Measurements from ENCODE around the gene PTPRO.

PTPRO gene

DNA sequence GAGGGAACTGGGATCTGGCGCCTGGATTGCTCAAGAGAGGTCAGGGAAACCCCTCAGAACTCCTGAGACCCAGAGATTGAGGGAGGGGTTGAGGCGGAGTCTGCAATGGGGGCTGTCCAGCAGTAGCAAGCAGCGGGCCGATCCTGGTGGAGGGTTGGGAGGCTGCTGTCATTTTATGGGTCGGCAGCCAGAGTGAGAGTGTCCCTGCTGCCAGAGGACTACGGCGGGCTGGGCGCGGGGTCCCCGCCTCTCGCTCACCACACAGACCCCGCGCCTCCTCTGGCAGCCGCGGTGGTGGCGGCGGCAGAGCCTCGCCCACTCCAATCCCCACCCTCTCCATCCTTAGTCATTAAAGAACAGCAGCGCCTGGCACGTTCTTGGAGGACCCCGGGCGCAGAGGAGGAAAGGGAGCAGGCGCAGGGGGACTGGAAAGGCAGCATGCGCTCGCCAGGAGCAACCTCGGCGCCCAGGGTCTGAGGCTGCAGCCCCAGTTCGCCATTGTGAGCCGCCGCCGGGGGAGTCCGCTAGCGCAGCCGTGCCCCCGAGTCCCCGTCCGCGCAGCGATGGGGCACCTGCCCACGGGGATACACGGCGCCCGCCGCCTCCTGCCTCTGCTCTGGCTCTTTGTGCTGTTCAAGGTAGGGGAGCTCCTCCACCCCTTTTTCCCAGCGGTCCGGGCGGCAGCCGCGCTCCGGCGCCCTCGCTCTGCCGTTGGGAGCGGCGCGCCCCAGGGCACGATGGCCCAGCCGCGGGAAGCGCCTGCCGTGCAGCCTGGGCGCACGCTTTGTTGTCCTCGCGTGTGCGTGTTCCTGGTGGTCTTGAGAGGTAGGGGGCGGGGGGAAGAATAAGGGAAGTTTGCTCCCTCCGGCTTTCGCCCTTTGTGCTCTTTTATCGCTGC is at the start of gene PTPRO:
Gene PTPRO, plus strand, starts transcription at position 345 of the 898 bp plus-strand sequence.
- DNase-seq = no peak

DNA sequence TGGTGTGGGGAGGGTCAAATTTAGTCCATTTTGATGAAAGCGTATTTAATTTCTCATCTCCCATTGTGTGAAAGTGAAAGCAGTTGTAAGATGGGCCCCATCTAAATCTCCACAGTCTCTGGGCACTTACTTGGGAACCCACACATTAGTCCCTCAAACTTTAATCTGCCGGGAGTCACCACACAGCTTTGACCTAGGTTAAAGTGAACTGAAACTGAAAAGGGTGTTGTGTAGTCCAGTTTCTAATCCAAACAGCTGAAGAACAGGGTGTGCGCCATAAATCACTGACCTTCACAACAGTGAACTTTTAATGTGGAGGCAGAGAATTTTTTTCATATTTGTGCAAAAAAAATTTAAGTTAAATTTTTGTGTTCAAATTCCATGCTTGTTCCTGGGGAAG is 48.4 kb upstream of the PTPRO start:
- no peak for DNase-seq

DNA sequence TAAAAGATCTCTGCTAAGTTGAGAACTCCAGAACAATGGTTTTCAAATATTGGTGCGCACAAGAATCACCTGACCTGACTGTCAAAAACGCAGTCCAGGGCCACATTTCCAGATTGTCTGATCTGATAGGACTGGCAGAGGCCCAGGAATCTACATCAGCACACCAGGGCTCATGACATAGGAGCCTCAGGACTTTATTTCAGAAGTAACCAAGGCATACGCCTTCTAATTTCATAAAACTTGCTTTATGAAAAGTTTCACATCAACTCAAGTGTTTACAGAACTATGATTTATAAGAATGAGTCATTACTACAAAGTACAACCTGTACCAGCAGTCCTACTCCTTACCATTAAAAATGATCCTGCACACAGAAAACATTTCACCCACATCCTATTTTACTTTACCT is 47.7 kb upstream of the PTPRO start:
- DNase-seq = no peak

DNA sequence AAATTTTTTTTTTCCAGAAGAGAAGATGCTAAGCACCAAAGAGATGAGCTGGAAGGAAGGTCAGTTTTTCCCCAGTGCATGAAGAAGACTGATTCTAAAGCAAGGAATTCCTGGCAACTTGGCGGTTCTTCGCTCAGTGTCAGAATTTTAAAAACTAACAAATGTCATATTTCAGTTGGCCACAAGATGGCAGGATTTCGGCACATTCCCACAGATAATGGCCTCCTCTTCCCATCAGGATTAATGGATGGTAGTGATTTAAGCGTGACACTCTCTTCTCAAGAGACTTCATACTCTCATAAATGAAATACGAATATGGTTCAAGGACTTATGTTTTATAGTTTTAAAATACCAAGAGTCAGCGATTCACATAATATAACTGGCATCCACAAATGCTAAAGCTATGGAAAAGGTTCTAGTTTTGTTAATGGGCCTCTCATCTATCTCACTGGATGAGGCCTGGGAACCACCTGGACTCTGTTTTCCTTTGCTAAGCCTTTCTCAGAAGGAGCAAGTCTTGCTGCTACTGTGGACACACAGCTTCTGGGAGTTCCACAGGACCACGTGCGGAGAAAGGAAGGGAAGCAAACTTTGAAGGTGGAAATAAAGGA is 46.1 kb upstream of the PTPRO start:
- peak; percentile 8 for DNase-seq

DNA sequence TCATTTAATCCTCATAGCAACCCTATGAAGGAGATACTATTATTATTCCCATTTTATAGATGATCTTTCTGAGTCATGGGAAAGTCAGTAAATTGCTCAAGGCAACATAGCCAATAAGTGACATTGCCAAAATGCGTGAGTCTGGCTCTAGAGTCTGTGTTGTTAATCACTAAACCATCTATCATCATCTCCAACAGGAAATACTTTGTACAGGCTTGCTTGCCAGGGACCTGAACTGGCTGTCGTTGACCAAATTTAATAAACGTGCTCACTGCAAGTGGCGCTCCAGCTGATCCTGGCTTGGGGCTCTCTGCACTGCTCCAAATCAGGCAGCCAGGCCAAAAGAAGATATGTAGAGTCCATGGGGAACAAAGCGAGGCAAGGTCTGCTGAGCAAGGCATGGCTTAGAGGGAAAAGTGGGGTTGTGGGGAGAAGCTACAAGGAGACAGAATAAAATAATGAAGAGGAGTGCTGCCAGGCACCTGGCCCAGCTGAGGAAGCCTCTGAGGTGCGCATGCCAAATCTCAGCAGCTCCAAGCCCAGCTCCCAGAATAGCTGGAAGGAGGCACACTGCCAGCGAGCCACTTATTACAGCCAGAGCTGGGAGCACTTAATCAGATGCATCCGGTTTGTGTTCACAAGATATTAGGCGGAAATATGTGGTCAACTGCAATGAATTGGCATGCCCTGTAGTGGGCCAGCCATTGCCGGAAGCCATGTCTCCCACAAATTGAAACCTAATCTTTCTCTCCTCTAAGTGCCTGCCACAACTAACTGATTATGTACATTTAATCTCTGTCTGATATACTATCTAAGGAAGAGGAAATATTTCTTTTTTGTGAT is 43.3 kb upstream of the PTPRO start:
- no peak for DNase-seq

DNA sequence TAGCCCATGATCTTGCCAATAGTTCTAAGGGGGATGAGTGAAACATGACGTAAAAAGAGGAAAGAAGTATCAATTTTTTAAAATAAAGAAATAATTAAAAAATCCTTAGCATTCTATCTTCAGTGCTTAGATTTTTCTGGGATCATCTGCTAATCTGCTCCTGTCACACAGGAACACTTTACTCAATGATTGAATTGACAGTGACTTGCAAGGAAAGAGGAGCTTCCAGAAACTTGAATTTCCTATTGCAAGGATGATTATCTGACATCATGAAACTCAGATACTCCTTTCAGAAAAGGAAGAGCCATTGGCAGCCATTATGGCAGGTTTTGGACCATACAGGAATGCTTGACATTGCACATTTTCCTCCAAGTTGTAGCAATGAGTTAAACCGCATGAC is 41.4 kb upstream of the PTPRO start:
- no peak for DNase-seq

DNA sequence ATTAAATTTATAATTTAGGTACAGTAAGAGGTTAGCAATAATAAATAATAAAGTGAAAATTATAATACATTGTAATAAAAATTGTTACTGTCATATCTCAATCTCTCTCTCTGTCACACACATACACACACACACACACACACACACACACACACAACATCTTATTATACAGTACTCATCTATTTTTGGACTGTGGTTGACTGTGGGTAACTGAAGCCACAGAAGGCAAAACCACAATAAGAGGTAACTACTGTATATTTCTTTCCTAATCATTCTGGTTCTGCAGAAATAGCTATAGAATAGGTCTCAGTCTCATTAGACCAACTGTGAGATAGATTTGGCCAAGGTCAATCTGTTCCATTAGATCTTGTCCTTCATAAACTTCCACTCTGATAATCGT is 33.1 kb upstream of the PTPRO start:
- DNase-seq = no peak

DNA sequence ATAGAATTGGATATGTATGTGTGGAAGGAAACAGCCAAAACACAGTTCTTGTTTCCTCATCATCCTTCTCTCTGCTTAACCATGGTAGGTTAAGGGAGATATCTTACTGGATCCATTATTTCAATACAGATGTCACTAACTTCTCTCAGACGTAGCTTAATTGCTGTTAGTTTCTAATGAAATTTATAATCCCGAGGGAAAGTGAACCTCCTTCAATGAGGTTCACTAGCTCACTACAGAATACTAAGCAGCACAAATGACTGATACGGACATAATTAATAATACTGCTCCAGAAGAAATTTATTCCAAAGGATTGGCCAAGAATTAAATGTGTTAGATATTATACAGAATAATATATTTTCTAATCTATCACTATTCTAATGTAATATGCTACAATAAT is 28.6 kb upstream of the PTPRO start:
- DNase-seq = no peak

DNA sequence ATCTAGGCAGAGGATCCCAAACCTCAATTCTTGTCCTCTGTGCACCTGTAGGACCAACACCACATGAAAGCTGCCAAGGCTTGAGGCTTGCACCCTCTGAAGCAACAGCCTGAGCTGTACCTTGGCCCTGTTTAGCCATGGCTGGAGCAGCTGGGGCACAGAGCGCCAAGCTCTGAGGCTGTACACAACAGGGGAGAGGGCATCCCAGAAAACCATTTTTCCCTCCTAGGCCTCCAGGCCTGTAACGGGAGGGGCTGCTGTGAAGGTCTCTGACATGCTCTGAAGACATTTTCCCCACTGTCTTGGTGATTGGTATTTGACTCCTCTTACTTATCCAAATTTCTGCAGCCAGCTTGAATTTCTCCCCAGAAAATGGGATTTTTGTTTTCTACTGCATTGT is 22.4 kb upstream of the PTPRO start:
- no peak for DNase-seq

DNA sequence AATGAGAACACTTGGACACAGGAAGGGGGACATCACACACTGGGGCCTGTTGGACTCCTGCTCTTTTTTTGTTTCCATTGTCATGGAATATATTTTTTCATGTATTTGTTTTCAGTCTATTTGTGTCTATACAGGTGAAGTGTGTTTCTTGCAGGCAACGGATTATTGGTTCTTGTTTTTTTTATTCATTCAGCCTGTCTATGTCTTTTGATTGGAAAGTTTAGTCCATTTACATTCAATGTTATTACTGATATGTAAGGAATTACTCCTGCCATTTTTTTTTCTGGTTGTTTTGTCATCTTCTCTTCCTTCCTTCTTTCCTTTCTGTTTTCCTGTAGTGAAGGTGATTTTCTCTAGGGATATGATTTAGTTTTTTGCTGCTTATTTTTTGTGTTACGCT is 18.0 kb upstream of the PTPRO start:
- no peak for DNase-seq

DNA sequence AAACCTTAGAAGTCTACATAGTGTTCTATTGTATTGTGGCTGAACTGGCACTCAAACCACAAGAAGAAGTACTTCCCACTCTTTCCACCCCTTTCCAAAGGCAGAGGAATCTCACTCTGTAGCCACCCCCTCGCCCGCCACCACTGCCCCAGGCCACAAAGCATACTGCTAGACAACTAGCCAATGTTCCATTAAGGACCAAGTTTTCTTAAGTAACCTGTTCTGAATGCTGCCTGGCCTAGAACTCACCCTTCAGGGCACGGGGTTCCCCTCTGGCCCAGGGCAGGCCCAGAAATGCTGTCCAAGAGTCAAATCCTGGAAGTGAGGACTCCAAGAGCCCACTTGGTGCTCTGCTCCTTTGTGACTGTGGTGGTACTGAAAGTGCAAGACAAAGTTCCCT is 15.7 kb upstream of the PTPRO start:
- DNase-seq = no peak

DNA sequence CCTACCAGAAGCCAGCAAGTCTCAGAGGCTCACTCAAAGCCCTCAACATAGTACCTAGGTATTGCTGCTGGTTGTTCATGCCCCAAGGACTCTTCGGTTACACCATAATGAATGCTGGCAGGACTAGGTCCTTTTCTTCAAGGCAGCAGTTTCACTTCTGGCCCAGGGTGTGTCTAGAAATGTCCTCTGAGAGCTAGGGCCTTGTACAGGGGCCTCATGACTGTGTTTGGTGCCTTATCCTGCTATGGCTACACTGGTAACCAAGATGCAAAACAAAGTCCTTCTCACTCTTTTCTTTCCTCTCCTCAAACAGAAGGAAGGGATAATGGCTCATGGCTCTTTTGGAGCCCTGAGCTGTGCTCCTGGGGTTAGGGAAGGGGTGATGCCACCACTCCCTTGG is 15.2 kb upstream of the PTPRO start:
- DNase-seq = no peak

DNA sequence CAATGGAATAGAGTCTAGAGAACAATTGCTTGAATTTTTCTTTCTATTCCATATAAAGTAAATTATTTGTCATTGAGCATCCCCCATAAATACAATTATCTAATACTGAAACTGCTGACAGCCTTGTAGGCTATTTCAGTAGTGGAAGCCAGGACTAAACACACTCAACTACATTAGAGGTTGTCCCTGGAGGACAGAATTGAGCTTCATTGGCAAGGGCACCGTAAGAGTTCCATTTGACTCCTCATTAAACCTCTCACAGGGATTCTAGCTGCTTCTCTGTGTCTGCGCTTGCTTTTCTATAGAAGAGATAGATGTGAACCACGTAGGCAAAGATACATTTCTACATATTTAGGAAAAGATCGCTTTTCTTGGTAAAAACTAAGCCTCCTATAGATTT is 3.5 kb upstream of the PTPRO start:
- no peak for DNase-seq

DNA sequence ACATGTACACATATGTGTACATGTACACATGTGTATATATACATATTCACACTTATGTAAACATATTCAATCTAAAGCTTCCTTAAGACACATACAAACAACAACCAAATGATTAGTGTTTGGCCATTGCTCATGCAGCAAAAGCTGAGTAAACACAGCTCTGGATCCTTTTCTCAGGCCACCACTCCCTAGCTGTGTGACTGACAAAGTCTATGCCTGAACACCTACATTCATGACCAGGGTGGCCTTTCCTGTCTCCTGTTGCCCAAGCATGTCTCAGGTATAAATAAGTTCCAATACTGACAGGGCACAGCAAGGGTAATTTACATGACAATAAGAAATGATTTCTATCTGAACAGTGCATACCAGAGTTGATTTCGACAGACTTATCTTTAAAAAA is 1.4 kb upstream of the PTPRO start:
- no peak for DNase-seq

DNA sequence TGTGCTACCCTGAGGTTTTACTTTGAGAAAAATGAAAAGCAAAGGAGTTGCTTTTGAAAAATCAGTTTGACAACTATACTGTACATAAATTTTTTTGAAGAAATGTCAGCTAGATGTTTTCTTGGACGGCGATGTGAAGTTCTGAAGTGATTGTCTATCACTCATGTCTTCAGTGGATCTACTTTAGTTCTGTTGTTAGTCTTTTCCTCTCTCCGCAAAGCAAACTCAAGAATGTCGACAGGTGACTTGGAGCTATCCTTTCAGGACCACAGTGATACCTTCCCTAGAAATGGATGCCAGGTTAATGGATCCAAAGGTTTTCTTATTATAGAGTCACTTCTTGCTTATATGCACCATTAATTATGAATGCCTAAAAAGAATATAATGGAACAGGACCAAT is 1.2 kb downstream of the PTPRO start:
- DNase-seq = no peak

DNA sequence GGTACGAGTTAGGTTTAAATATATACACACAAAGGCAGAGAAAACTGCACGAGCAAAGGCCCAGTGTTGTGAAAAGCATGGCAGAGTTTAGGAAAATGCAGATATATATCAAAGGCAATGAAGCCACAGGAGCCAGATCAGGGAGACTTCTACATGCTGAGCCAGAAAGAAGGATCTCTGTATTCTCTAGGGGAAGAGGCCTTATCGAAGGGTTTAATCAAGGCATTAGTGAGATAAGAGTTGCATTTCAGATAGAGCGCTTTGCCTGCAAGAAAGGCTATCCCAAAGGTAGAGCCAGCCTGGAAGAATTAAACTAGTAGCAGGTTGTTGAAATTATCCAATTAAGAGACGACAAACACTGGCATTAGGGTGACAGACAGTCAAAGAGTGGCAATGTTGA is 7.6 kb downstream of the PTPRO start:
- no peak for DNase-seq

DNA sequence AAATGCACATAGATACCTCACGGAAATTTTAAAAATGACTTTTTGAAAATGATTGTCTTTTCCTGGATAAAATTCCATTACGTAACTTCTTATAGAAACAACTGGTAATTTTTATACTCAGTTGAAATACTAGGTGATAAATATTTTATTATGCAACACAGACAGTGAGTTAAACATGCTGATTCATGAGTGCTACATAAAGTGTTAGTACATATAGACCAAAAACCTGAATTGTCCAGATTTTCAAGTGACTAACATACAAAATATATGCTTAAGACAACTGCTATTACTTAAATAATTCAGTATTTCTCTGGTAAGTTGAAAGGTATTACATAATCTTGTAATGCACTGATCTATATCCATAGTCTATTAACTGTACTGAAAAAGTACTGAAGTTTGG is 11.9 kb downstream of the PTPRO start:
- no peak for DNase-seq

DNA sequence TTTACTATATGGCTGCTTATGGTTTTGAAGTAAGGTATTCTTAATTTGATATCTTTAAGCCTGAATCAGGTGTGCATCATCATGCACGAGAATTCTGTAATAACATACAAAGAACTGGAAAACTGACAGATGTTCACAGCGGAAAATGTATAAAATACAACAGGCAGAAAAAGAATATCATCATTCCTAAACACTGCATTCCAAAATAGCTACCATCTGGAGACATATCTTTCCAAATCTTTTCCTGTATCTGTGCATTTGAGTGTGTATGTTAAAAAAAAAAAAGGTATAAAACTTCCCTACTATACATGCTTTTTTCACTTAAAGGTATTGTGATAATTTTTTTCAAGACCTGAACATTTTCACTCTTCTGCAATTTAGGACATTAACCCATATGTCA is 13.7 kb downstream of the PTPRO start:
- no peak for DNase-seq

DNA sequence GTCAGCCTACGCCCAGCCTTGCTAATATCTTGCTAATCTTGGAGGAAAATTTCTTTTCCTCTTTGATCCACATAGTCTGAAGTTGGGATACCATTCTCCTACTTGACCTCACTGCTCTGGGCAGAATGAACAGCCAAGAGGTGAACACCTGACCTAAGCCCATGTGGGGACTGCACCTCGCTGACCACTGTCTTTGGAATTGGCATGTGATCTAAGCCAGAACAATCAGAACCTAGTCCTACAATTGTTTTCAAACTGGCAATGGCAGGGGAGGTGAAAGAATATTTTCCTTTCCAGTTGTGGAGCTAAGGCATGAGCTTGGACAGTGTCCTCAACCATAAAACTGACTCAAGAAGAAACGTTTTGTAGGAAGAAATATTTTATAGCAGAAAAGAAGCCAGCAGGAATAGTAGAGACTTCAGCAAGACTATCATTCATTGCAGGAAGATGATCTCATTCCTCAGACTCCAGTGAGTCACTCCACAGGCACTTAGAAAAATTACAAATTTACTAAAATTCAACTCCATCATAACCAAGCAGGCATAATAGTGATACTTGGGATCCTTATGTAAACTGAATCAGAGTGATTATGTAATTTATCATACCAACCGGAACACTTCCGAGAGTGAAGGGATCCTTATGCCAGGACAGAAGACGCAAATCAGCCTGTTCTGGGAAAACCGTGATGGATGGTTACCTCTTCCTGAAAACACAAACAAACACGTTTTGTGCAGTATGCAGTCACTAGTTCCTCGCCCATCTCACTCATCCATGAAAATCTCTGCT is 14.7 kb downstream of the PTPRO start:
- DNase-seq = no peak

DNA sequence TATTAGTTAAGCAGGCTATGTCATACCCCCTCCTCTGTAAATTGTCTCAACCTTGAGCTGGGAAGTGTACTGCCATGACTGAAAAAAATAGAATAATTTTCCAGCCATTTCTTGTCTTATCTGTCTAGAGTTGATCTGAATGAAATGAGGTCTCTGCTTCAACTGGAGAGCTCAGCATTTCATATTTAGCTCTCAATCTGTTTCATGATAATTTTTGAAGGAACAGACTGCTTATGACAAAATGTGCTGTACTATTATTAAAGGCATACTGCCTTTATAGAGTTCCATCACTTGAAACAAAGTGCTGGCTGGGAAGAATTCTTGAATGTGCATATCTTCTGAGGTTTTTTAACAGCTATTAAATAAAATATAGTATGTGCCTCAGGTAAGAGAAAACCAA is 19.1 kb downstream of the PTPRO start:
- no peak for DNase-seq

DNA sequence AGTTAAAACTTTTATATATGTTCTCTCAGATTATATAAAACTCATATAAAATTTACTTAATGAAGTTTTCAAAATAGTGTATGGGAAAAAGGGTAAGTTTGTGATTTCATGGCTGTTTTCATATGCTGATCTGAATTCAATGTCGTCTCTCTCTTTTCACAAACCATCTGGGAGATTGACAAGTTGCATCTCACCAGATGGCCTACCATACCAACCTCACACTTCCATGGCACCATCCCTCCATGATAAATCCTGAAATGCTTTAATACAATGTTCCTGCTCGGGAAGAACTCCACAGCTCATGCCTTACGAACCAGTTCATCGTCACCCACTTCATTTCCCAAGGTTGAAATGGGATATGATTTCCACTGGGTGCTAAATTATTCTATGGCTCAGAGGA is 22.3 kb downstream of the PTPRO start:
- DNase-seq = no peak

DNA sequence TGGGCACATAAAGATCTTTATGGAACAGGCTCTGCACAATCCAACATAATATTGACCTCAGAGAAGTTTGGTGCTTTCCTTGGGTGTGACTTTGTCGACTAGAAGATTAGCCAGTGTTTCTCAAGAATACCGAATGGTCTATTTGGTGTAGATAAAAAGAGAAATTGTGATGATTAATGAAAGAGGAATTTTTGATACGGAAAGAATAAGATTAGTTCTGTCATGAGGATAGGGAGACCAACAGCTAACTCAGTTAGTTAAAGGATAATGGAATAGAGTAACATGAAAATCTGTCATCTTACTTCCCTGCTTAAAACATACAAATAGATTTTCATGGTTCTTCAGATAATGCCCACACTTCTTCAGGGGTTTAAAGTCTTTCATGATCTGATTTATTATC is 24.2 kb downstream of the PTPRO start:
- no peak for DNase-seq

DNA sequence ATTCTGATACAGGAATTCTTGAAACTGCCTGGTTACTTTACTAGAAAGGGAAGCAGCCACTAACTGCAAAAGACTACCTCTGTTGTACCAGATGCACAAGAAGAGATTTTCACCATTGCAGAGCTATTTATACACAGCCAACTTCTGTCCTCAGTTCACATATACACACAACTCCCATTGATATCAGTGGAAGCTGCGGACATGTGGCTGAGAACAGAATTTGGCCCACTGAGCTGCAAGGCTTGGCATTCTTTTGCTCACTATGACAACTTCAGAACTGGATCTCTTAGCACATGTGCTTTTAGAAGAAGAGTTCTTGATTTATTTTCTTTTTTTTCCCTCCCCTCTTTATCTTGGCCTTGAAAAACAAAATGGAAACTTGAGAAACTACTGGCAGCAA is 28.3 kb downstream of the PTPRO start:
- no peak for DNase-seq
